ENCODE data around the gene PRADC1. TPM values are rescaled to one million over a fixed set of nuclear protein-coding genes. Genes with fewer than 3 reads are reported as not detected.
A peak's percentile ranks its signal among the peaks of the same experiment; 100 is the strongest.

PRADC1 gene
- total RNA-seq, 1 experiment from 2014 or later = 8.6 TPM

DNA sequence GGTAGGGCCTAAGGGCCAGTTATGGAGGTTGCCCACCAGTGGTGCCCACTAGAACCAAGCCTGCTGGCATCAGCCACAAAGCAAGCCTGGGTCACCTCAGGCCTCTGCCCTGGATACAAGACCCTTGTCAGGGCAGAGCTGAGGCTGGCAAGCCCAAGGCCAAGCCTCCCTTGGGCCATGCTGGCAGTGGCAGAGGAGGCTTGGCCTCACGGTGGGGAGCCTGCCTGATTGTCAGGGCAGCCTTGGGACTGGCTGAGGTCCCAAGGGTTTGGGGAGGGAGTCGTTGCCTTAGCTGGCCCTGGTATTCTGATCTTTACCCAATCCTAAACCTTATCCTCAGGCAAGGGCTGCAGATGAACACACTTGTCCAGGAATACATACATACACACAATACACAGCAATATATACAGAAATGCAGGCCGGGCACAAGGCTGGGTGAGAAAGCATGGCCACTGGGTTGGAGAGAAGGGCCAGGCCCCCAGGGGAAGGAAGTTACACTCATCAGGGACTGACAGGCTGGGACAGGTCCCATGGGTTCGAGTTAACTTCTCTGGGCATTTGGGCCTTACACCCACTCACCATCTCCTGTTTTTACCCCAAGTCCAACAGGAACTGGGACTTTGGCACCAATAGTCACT lies 22.1 kb upstream of the PRADC1 start:
- intact Hi-C loops (cut with micrococcal nuclease) = no loop called here
- Histone ChIP-seq H3K4me1 (ENCODE audit: control insufficient read depth in 1 of 2, insufficient read depth in 2 of 2, low read length in 2 of 2) (no peaks in the 10 kb centered on the region), H3K9me2 (ENCODE audit: insufficient read depth) (no peaks in the 10 kb centered on the region), H3K27ac (ENCODE audit: low read depth, low read length) (0 out of 2 replicates have a peak overlapping the region, but pooled peaks have one; percentile 7), H3K4me2 (ENCODE audit: low read length) (no peak overlapping the region), H4K20me1 (ENCODE audit: insufficient read depth) (no peaks in the 10 kb centered on the region; the same call in 1 of the 2 replicates), H3K27me3 (ENCODE audit: insufficient read depth, low read length) (no peaks in the 10 kb centered on the region), H3K79me2 (ENCODE audit: insufficient read depth, low read length) (peaks cover 4% of the 10 kb centered on the region; the same call in 1 of the 2 replicates), H2AFZ (ENCODE audit: low read depth, low read length, poor library complexity, severe bottlenecking) (no peak overlapping the region), H3K4me3 (replicated peaks in 1 of 2; ENCODE audit: low read depth in 1 of 2, low read length in 2 of 2) (no peak overlapping the region), H3K9ac (ENCODE audit: low read length) (no peak overlapping the region), H3K36me3 (ENCODE audit: control insufficient read depth in 1 of 2, insufficient read depth in 2 of 2, low read length in 2 of 2) (peaks cover 30 to 34% of the 10 kb centered on the region in 2 experiments; a peak in 3 of 4 replicates), H3K9me3 (ENCODE audit: control insufficient read depth in 1 of 2, insufficient read depth in 1 of 2, low read depth in 1 of 2, low read length in 2 of 2) (no peaks in the 10 kb centered on the region)
- ATAC-seq (peak; percentile 26), DNase-seq (ENCODE audit: low read depth, low spot score) (no peak)
- ChIA-PET POLR2A (no interaction called here), CTCF (no interaction called here), RAD21 (ENCODE audit: low non-redundant PET in 1 of 2, low total read pairs in 2 of 2, uncharacterized antibody in 2 of 2, unreplicated experiment in 2 of 2) (no interaction called here)
- no TSS peak for BruUV-seq (replicated peaks)
- no peak for TF ChIP-seq POLR2A (IDR thresholded peaks at IDR 0.05; ENCODE audit: borderline replicate concordance, extremely low read depth, insufficient read depth, insufficient read length)
- TF ChIP-seq, protein P1, sequence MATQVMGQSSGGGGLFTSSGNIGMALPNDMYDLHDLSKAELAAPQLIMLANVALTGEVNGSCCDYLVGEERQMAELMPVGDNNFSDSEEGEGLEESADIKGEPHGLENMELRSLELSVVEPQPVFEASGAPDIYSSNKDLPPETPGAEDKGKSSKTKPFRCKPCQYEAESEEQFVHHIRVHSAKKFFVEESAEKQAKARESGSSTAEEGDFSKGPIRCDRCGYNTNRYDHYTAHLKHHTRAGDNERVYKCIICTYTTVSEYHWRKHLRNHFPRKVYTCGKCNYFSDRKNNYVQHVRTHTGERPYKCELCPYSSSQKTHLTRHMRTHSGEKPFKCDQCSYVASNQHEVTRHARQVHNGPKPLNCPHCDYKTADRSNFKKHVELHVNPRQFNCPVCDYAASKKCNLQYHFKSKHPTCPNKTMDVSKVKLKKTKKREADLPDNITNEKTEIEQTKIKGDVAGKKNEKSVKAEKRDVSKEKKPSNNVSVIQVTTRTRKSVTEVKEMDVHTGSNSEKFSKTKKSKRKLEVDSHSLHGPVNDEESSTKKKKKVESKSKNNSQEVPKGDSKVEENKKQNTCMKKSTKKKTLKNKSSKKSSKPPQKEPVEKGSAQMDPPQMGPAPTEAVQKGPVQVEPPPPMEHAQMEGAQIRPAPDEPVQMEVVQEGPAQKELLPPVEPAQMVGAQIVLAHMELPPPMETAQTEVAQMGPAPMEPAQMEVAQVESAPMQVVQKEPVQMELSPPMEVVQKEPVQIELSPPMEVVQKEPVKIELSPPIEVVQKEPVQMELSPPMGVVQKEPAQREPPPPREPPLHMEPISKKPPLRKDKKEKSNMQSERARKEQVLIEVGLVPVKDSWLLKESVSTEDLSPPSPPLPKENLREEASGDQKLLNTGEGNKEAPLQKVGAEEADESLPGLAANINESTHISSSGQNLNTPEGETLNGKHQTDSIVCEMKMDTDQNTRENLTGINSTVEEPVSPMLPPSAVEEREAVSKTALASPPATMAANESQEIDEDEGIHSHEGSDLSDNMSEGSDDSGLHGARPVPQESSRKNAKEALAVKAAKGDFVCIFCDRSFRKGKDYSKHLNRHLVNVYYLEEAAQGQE (IDR thresholded peaks at IDR 0.05; ENCODE audit: low read depth) = no peak
- no peak for TF ChIP-seq EGR1 (IDR thresholded peaks at IDR 0.05; ENCODE audit: low read depth)
- peak; percentile 30; the same call in 1 of the 2 replicates for TF ChIP-seq POLR2AphosphoS5 (IDR thresholded peaks at IDR 0.05; ENCODE audit: low read depth, low read length)
- TF ChIP-seq SP1 (IDR thresholded peaks at IDR 0.05; ENCODE audit: low read depth) = no peak
- TF ChIP-seq, protein P2, sequence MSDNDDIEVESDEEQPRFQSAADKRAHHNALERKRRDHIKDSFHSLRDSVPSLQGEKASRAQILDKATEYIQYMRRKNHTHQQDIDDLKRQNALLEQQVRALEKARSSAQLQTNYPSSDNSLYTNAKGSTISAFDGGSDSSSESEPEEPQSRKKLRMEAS (IDR thresholded peaks at IDR 0.05) = no peak
- no peak for TF ChIP-seq ATF3 (IDR thresholded peaks at IDR 0.05)

All from HCT116 (cell line).